HEK293T (cell line): Measurements from ENCODE around the gene FAM20C.

ENCODE experiments used
- CTCF ChIA-PET: fragments of 350-600 bp; formaldehyde crosslinking; extraction: SDS; loops from one replicate; lab custom pipeline; 2021; ENCODE audit warnings: antibody characterized with exemption, inconsistent platforms; lab: Yijun Ruan, JAX
- POLR2A ChIA-PET: fragments of 350-600 bp; formaldehyde crosslinking; extraction: SDS; loops from one replicate; lab custom pipeline; 2020; ENCODE audit warnings: antibody characterized with exemption, inconsistent platforms; lab: Yijun Ruan, JAX
- DNase-seq: peaks from one replicate; pipeline ENCODE4 v3.0.0; 2012; ENCODE audit warnings: mixed read lengths; ENCODE audit errors: extremely low spot score
- ARNT ChIP-seq: fragments of 450-650 bp; IDR thresholded peaks from 2 replicates; pipeline ENCODE4 v1.6.1; 2017; ENCODE audit warnings: mild to moderate bottlenecking
- BHLHE40 ChIP-seq: fragments of 450-650 bp; IDR thresholded peaks from 2 replicates; pipeline ENCODE4 v1.6.1; 2016; ENCODE audit warnings: mild to moderate bottlenecking, moderate library complexity, borderline replicate concordance
- CTBP1 ChIP-seq: fragments of 450-650 bp; IDR thresholded peaks from 2 replicates; pipeline ENCODE4 v1.6.1; 2016; ENCODE audit warnings: borderline replicate concordance
- ELF4 ChIP-seq: fragments of 450-650 bp; IDR thresholded peaks from 2 replicates; pipeline ENCODE4 v1.6.1; 2017; ENCODE audit warnings: antibody characterized with exemption
- FOXA1 ChIP-seq: fragments of 450-650 bp; IDR thresholded peaks from 2 replicates; pipeline ENCODE4 v1.6.1; 2016; ENCODE audit warnings: mild to moderate bottlenecking
- FOXK2 ChIP-seq: fragments of 450-650 bp; IDR thresholded peaks from 2 replicates; pipeline ENCODE4 v1.6.1; 2016; ENCODE audit warnings: mild to moderate bottlenecking
- FOXM1 ChIP-seq: fragments of 450-650 bp; IDR thresholded peaks from 2 replicates; pipeline ENCODE4 v1.6.1; 2017; ENCODE audit warnings: mild to moderate bottlenecking, borderline replicate concordance
- HDGF ChIP-seq: fragments of 450-650 bp; IDR thresholded peaks from 2 replicates; pipeline ENCODE4 v1.6.1; 2017; ENCODE audit warnings: antibody characterized with exemption, borderline replicate concordance
- L3MBTL2 ChIP-seq: fragments of 450-650 bp; conservative IDR thresholded peaks from 2 replicates; pipeline ENCODE4 v1.6.1; 2016; ENCODE audit warnings: mild to moderate bottlenecking
- LEF1 ChIP-seq: fragments of 450-650 bp; IDR thresholded peaks from 2 replicates; pipeline ENCODE4 v1.6.1; 2017; ENCODE audit warnings: mild to moderate bottlenecking, borderline replicate concordance
- NFRKB ChIP-seq: fragments of 450-650 bp; IDR thresholded peaks from 2 replicates; pipeline ENCODE4 v1.6.1; 2016; ENCODE audit warnings: mild to moderate bottlenecking, moderate library complexity
- SP1 ChIP-seq: fragments of 450-650 bp; IDR thresholded peaks from 2 replicates; pipeline ENCODE4 v1.6.1; 2017
- SUZ12 ChIP-seq: fragments of 450-650 bp; IDR thresholded peaks from 2 replicates; pipeline ENCODE4 v1.6.1; 2016; ENCODE audit warnings: mild to moderate bottlenecking
- TARDBP ChIP-seq: fragments of 450-650 bp; IDR thresholded peaks from 2 replicates; pipeline ENCODE4 v1.6.1; 2016
- ZNF384 ChIP-seq: fragments of 450-650 bp; IDR thresholded peaks from 2 replicates; pipeline ENCODE4 v1.6.1; 2016
- TF ChIP-seq, protein P1 (sequence below): fragments of 450-650 bp; IDR thresholded peaks from 2 replicates; pipeline ENCODE4 v1.6.1; 2016

FAM20C gene

GRCh38 chr7:184294-185264 lies 7.8 kb upstream of the FAM20C start:
- TF ChIP-seq SUZ12 (no peak), FOXK2 (no peak), ZNF384 (no peak), FOXA1 (no peak), BHLHE40 (no peak), L3MBTL2 (no peak)
- DNase-seq, result no peak
- POLR2A ChIA-PET, result no interaction called here
- CTCF ChIA-PET, result no interaction called here

- TF ChIP-seq SP1 (no peak), FOXK2 (no peak), L3MBTL2 (no peak), LEF1 (no peak), SUZ12 (no peak), ARNT (no peak), ZNF384 (no peak), BHLHE40 (no peak), HDGF (no peak), TARDBP (no peak), NFRKB (no peak), ELF4 (no peak)
- DNase-seq, result no peak
- CTCF ChIA-PET, result no interaction called here
- POLR2A ChIA-PET, result no interaction called here
These were observed 5.8 kb upstream of the FAM20C start for GRCh38 chr7:186516-187113.

DNA sequence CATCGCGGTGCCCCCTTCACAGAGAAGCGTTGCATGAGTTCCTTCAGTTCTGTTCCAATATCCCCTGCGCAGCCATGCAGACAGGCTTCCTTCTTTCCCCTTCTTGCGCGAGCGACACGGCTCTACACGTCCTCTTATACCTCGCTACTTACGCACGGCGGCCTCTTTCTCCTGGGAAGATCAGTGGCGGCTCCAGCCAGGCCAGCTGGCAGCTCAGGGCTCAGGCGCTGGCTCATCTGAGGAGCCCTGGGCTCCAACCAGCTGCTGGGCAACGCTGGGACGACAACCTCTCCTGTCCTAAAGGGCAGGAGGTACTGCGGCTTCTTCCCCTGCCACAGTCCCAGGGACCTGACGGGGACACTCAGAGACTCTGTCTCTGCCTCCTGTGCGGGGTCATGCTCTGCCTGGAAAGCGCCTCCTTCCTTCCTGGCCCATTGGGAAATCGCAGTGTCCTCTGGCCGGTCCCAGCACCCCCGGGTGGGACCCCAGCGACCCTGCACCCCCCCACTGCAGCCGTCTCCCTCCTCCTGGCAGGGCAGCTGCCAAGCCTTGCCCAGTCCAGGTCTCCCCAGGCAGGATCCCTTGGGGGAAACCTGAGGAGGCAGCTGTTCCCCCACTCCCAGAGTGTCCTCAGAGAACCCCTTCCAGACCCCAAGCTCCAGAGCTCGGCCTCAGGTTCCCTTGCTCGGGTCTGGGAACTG lies 5.0 kb upstream of the FAM20C start:
- TF ChIP-seq ZNF384, result no peak
- TF ChIP-seq ARNT, result no peak
- TF ChIP-seq BHLHE40, result no peak
- no peak for TF ChIP-seq CTBP1
- TF ChIP-seq SP1, result no peak
- ChIA-PET POLR2A (no interaction called here), CTCF (no interaction called here)
- DNase-seq, result no peak

DNA sequence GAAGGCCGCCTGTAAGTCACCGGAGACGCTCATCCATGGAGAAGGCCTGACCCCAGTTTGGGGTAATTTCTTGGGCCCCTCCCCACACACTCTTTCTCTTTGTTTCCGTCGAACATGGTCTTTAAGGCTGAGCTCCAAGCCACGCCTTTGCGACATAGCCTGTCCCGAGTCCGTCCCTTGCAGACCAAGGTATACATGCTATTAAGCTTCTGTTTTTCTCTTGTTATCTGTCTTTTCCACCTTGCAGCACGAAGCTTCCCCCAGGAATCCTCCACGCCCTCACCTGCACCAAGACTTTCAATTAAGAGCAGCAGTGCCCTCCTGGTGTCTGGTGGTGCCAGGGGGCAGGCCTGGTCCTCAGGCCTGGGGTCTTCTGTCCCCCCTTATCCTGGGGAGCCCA lies 4.2 kb upstream of the FAM20C start:
- DNase-seq, result no peak
- TF ChIP-seq SP1 (no peak), FOXK2 (no peak), LEF1 (no peak), ZNF384 (no peak), FOXA1 (no peak), ELF4 (no peak), CTBP1 (no peak), L3MBTL2 (no peak), TARDBP (no peak), SUZ12 (no peak), ARNT (no peak), FOXM1 (no peak), NFRKB (no peak), HDGF (no peak), BHLHE40 (no peak)
- TF ChIP-seq, protein P1, sequence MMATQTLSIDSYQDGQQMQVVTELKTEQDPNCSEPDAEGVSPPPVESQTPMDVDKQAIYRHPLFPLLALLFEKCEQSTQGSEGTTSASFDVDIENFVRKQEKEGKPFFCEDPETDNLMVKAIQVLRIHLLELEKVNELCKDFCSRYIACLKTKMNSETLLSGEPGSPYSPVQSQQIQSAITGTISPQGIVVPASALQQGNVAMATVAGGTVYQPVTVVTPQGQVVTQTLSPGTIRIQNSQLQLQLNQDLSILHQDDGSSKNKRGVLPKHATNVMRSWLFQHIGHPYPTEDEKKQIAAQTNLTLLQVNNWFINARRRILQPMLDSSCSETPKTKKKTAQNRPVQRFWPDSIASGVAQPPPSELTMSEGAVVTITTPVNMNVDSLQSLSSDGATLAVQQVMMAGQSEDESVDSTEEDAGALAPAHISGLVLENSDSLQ, result no peak
- CTCF ChIA-PET, result no interaction called here
- POLR2A ChIA-PET, result no interaction called here

DNA sequence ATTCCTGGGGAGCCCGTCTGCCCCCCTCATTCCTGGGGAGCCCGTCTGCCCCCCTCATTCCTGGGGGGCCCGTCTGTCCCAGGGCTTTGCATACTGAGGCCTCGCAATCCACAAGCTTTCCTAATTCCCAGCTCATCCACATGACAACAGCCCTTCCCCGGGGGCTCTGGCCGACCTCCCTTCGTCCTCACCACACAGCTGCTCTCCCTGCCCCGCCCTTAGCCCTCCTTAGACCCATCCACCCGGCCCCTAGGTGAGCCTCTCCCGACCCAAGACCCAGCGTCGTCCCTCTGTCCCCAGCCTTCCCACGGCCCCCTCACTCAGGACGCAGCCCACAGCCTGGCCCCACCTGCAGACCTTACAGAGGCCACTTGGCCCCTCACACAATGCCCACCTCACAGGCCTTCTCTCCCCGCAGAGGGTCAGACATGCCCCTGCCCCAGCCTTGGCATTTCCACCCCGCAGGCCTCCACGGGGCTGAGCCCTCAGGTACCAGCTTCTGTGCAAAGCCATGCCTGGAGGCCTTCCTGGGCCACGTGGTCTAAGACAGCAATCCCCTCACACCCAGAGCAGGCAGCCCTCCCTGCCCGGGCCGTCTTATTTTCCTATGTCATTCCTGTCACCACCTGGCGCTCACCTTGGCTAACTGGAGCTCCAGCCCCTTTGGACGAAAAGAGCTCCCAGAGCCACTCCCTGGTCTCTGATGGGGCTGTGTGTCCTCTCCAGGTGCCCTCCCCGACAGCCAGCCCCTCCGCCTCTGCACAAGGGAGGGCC lies 3.5 kb upstream of the FAM20C start:
- ChIA-PET CTCF (no interaction called here), POLR2A (no interaction called here)
- TF ChIP-seq LEF1 (no peak), SP1 (no peak), SUZ12 (no peak), BHLHE40 (no peak), ELF4 (no peak)
- DNase-seq, result no peak

GRCh38 chr7:189719-190118 lies 2.7 kb upstream of the FAM20C start:
- POLR2A ChIA-PET, result no interaction called here
- TF ChIP-seq CTBP1 (no peak), SUZ12 (no peak)
- DNase-seq, result no peak
- CTCF ChIA-PET, result no interaction called here

GRCh38 chr7:190196-190595 lies 2.2 kb upstream of the FAM20C start:
- CTCF ChIA-PET, result no interaction called here
- POLR2A ChIA-PET, result interaction anchor here (1.0 kb wide), 1 partner anchor 43 kb away, joined by 3 read pairs; no protein-coding TSS in a partner anchor
- no peak for DNase-seq
- TF ChIP-seq ARNT (no peak), CTBP1 (no peak), HDGF (no peak), FOXK2 (no peak), BHLHE40 (no peak), TARDBP (no peak), NFRKB (no peak), ZNF384 (no peak), SP1 (no peak)
- TF ChIP-seq, protein P1, result no peak
